HepG2 (cell line): ENCODE data around the gene FLOT2. TPM values are rescaled to one million over a fixed set of nuclear protein-coding genes. Genes with fewer than 3 reads are reported as not detected.

Source experiments
- AGO2 ChIP-seq: fragments of 200-400 bp; formaldehyde crosslinking; optimal IDR thresholded peaks from 2 replicates; pipeline ENCODE3; 2017; ENCODE audit warnings: mild to moderate bottlenecking, low read depth, low read length, moderate library complexity
- BRD4 ChIP-seq: sonication (generic); formaldehyde crosslinking; IDR thresholded peaks from 2 replicates; pipeline ENCODE4 v1.4.0; 2020; ENCODE audit warnings: missing genetic modification reagents
- CHCHD3 ChIP-seq: sonication (generic); formaldehyde crosslinking; IDR thresholded peaks from 2 replicates; pipeline ENCODE4 v1.8.0; 2022; ENCODE audit warnings: mild to moderate bottlenecking, missing genetic modification reagents, moderate library complexity
- ELF1 ChIP-seq: sonication (generic); formaldehyde crosslinking; IDR thresholded peaks from 2 replicates; pipeline ENCODE4 v1.4.0; 2020; ENCODE audit warnings: missing genetic modification reagents
- HNF4A ChIP-seq: sonication (generic); formaldehyde crosslinking; IDR thresholded peaks from 2 replicates; pipeline ENCODE4 v1.4.0; 2020; ENCODE audit warnings: missing genetic modification reagents
- PHF8 ChIP-seq: sonication (generic); formaldehyde crosslinking; IDR thresholded peaks from 2 replicates; pipeline ENCODE4 v1.5.0; 2020; ENCODE audit warnings: missing genetic modification reagents
- RFX1 ChIP-seq: fragments of 450-650 bp; IDR thresholded peaks from 2 replicates; pipeline ENCODE4 v1.6.1; 2017
- RFX3 ChIP-seq: IDR thresholded peaks from 2 replicates; pipeline ENCODE4 v1.6.1; 2016; ENCODE audit warnings: missing biosample characterization, missing genetic modification reagents
- TOE1 ChIP-seq: sonication (generic); formaldehyde crosslinking; IDR thresholded peaks from 2 replicates; pipeline ENCODE4 v1.4.0; 2020; ENCODE audit warnings: mild to moderate bottlenecking, missing genetic modification reagents
- ZBTB3 ChIP-seq: sonication (generic); formaldehyde crosslinking; IDR thresholded peaks from 2 replicates; pipeline ENCODE4 v1.4.0; 2020; ENCODE audit warnings: low read depth, mild to moderate bottlenecking, moderate library complexity, missing genetic modification reagents, borderline replicate concordance
- ZC3H13 ChIP-seq: sonication (generic); formaldehyde crosslinking; IDR thresholded peaks from 2 replicates; pipeline ENCODE4 v1.8.1; 2023; ENCODE audit warnings: mild to moderate bottlenecking, missing genetic modification reagents, moderate library complexity
- ZFY ChIP-seq: sonication (generic); formaldehyde crosslinking; IDR thresholded peaks from 2 replicates; pipeline ENCODE4 v1.4.0; 2020; ENCODE audit warnings: missing genetic modification reagents
- ZNF207 ChIP-seq: fragments of 450-650 bp; IDR thresholded peaks from 2 replicates; pipeline ENCODE4 v1.6.1; 2016; ENCODE audit warnings: antibody characterized with exemption, borderline replicate concordance
- ZNF335 ChIP-seq: sonication (generic); formaldehyde crosslinking; IDR thresholded peaks from 2 replicates; pipeline ENCODE4 v1.4.0; 2020; ENCODE audit warnings: missing genetic modification reagents
- ZNF33A ChIP-seq: sonication (generic); formaldehyde crosslinking; IDR thresholded peaks from 2 replicates; pipeline ENCODE4 v1.5.1; 2020; ENCODE audit warnings: missing genetic modification reagents, mild to moderate bottlenecking, moderate library complexity, borderline replicate concordance
- ZNF672 ChIP-seq: sonication (generic); formaldehyde crosslinking; IDR thresholded peaks from 2 replicates; pipeline ENCODE4 v1.8.1; 2022; ENCODE audit warnings: missing genetic modification reagents
- ZNF687 ChIP-seq: sonication (generic); formaldehyde crosslinking; IDR thresholded peaks from 2 replicates; pipeline ENCODE4 v1.5.1; 2020; ENCODE audit warnings: mild to moderate bottlenecking, missing genetic modification reagents, moderate library complexity
- ZNF713 ChIP-seq: sonication (generic); formaldehyde crosslinking; IDR thresholded peaks from 2 replicates; pipeline ENCODE4 v1.4.0; 2020; ENCODE audit warnings: mild to moderate bottlenecking, missing genetic modification reagents
- ZNF724P ChIP-seq: sonication (generic); formaldehyde crosslinking; IDR thresholded peaks from 2 replicates; pipeline ENCODE4 v1.8.0; 2022; ENCODE audit warnings: missing genetic modification reagents, borderline replicate concordance
- ZNF788 ChIP-seq: sonication (generic); formaldehyde crosslinking; IDR thresholded peaks from 2 replicates; pipeline ENCODE4 v1.5.0; 2020; ENCODE audit warnings: mild to moderate bottlenecking, missing genetic modification reagents, borderline replicate concordance
- ZSCAN12 ChIP-seq: sonication (generic); formaldehyde crosslinking; IDR thresholded peaks from 2 replicates; pipeline ENCODE4 v1.9.0; 2021; ENCODE audit warnings: mild to moderate bottlenecking, missing genetic modification reagents
- polyA plus RNA-seq, 8 experiments: library from polyadenylated mRNA; depleted of rRNA in 3 of 8; stranded (reverse) in 7 of 8; unstranded in 1 of 8; fragments of >200 nt; fragmentation: Illumina TruSeq in 4 of 8; extraction: Trizol in 4 of 8; gene quantifications; 2 replicates each; pipeline versions ENCODE4 v1.2.1 to v1.2.3, GENCODE V29; 2011 to 2016; ENCODE audit warnings: low read depth in 4 of 8, missing spikeins in 1 of 8, mixed read lengths in 1 of 8; ENCODE audit not compliant: insufficient read depth in 1 of 8
- total RNA-seq, 5 experiments: library from RNA; depleted of rRNA; stranded (reverse); fragments of >200 nt; fragmentation: Illumina TruSeq; extraction: Trizol; gene quantifications; 2 replicates each; pipeline ENCODE4 v1.2.3, GENCODE V29; 2016; ENCODE audit warnings: low read depth in 1 of 5
- TF ChIP-seq, protein P1 (sequence below), 2 experiments: sonication (generic) in 1 of 2; formaldehyde crosslinking in 1 of 2; IDR thresholded peaks; 2 replicates each; pipeline versions ENCODE4 v1.4.0 to v1.6.1; 2016 to 2020; ENCODE audit warnings: borderline replicate concordance in 1 of 2, low read depth in 1 of 2, mild to moderate bottlenecking in 1 of 2, missing genetic modification reagents in 1 of 2

Gene FLOT2
- total and polyA plus RNA-seq, 2 of the 13 experiments (the other 11 are each of a cell fraction or from before 2014, with no cell fraction given) = 54.3 to 54.5 TPM

DNA sequence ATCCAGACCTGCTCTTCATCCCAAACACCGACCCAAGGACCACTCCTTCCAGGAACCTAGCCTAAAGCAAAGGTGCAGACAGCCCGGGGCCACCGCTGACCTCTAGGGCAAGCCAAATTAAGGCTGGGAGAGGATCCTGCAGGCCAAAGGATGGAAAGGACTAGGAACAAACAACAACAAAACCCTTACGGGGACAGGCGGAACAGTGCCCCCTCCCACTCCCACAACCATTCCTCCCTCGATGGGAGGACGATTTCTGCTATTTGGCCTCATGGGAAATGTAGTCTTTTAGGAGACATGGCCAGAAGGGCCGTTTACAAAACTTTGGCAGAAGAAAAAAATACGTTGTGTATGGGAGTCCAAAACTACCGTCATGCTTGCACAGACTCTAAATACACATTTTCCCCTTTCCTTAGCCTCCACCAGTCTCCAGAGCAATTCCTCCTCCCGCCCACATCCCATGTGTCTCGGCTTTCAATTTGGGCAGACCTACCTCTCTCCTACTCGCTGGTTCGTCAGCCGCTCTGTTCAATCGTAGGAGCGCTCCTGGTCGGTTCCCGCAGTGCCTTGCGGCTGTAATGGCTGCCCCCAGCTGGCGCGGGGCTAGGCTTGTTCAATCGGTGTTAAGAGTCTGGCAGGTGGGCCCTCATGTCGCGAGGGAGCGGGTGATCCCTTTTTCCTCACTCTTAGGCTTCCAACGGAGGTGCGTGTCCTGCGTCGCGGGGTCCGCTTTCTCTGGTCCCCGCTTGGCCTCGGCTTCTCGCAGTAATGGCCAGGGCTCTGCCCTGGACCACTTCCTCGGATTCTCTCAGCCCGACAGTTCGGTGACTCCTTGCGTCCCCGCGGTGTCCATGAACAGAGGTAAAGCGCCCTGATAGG, 42.8 kb downstream of the FLOT2 start, which contains the start of gene ERAL1 (continued):
- TF ChIP-seq ZNF724P (CRISPR knock-in tag) (0 out of 2 replicates have a peak, but pooled peaks have one; percentile 44), ELF1 (peak; percentile 53; the same call in 1 of the 2 replicates), BRD4 (CRISPR knock-in tag) (peak; percentile 89), ZBTB3 (CRISPR knock-in tag) (no peak), PHF8 (CRISPR knock-in tag) (peak; percentile 98), ZNF687 (CRISPR knock-in tag) (peak; percentile 87), TOE1 (no peak), ZNF207 (no peak), ZSCAN12 (CRISPR knock-in tag) (0 out of 2 replicates have a peak, but pooled peaks have one; percentile 13), RFX1 (no peak), ZC3H13 (peak; percentile 18; the same call in 1 of the 2 replicates), ZNF788 (peak; percentile 49; the same call in 1 of the 2 replicates), ZNF713 (0 out of 2 replicates have a peak, but pooled peaks have one; percentile 35), ZNF335 (CRISPR knock-in tag) (peak; percentile 82; the same call in 1 of the 2 replicates), ZNF672 (no peak), AGO2 (no peak), CHCHD3 (CRISPR knock-in tag) (no peak), ZFY (peak; percentile 93), ZNF33A (CRISPR knock-in tag) (no peak), RFX3 (no peak), HNF4A (CRISPR knock-in tag) (peak; percentile 14; the same call in 1 of the 2 replicates)
- TF ChIP-seq, protein P1, sequence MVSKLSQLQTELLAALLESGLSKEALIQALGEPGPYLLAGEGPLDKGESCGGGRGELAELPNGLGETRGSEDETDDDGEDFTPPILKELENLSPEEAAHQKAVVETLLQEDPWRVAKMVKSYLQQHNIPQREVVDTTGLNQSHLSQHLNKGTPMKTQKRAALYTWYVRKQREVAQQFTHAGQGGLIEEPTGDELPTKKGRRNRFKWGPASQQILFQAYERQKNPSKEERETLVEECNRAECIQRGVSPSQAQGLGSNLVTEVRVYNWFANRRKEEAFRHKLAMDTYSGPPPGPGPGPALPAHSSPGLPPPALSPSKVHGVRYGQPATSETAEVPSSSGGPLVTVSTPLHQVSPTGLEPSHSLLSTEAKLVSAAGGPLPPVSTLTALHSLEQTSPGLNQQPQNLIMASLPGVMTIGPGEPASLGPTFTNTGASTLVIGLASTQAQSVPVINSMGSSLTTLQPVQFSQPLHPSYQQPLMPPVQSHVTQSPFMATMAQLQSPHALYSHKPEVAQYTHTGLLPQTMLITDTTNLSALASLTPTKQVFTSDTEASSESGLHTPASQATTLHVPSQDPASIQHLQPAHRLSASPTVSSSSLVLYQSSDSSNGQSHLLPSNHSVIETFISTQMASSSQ (IDR thresholded peaks at IDR 0.05; ENCODE audit: low read depth) = peak; percentile 39; the same call in 1 of the 2 replicates
- TF ChIP-seq, protein P1 (CRISPR knock-in tag; IDR thresholded peaks at IDR 0.05; ENCODE audit: borderline replicate concordance) = no peak
